CD4-positive, alpha-beta T cell treated with Interleukin-6 at 100 ng/mL for 8 hours (primary cell): ENCODE data around the gene BBOF1.
"Not testable (repeated sequence)": the region's sequence is repeated elsewhere in the genome, so short reads cannot be mapped to it uniquely, and the experiment has no call there.

Experiments
- DNase-seq: peaks from one replicate; pipeline ENCODE4 v3.0.0-alpha.2; 2020; ENCODE audit warnings: mixed read lengths, low spot score

The BBOF1 gene

GRCh38 chr14:74018586-74019407 is at the start of gene BBOF1, which contains the start of gene ENTPD5:
Gene BBOF1 (plus strand): TSS chr14:74019349. CDS start chr14:74019479, 130 bp downstream.
Gene ENTPD5 (minus strand): TSS chr14:74019288. CDS start chr14:73988102, 31,186 bp downstream.
- peak; percentile 83 for DNase-seq

GRCh38 chr14:73973497-73973896 is 45.7 kb upstream of the BBOF1 start:
- DNase-seq = no peak

GRCh38 chr14:73976125-73976524 is 43.0 kb upstream of the BBOF1 start:
- no peak for DNase-seq

GRCh38 chr14:73977896-73978295 is 41.3 kb upstream of the BBOF1 start:
- no peak for DNase-seq

GRCh38 chr14:73988065-73988464 is 31.1 kb upstream of the BBOF1 start:
- DNase-seq = no peak

GRCh38 chr14:73988656-73989055 is 30.5 kb upstream of the BBOF1 start:
- DNase-seq = not testable (repeated sequence)

GRCh38 chr14:73991092-73991491 is 28.1 kb upstream of the BBOF1 start:
- DNase-seq = no peak

GRCh38 chr14:73994926-73995325 is 24.2 kb upstream of the BBOF1 start:
- not testable (repeated sequence) for DNase-seq

GRCh38 chr14:73995977-73996378 is 23.2 kb upstream of the BBOF1 start:
- DNase-seq = no peak

GRCh38 chr14:73996731-73997107 is 22.4 kb upstream of the BBOF1 start:
- no peak for DNase-seq

- DNase-seq = no peak
Observed at GRCh38 chr14:73997108-73997943, 21.8 kb upstream of the BBOF1 start.

- DNase-seq = no peak
Observed at GRCh38 chr14:73997944-73998447, 21.2 kb upstream of the BBOF1 start.

- DNase-seq = no peak
Observed at GRCh38 chr14:73998726-73999125, 20.4 kb upstream of the BBOF1 start.

GRCh38 chr14:74005664-74006063 is 13.5 kb upstream of the BBOF1 start:
- DNase-seq = not testable (repeated sequence)

- DNase-seq = no peak
Observed at GRCh38 chr14:74008843-74009499, 10.2 kb upstream of the BBOF1 start.

GRCh38 chr14:74014299-74014698 is 4.8 kb upstream of the BBOF1 start:
- no peak for DNase-seq

- DNase-seq = no peak
Observed at GRCh38 chr14:74015176-74015575, 4.0 kb upstream of the BBOF1 start.

GRCh38 chr14:74015963-74016362 is 3.2 kb upstream of the BBOF1 start:
- DNase-seq = no peak

GRCh38 chr14:74018174-74018585 is 969 bp upstream of the BBOF1 start:
- peak; percentile 2 for DNase-seq

- no peak for DNase-seq
Observed at GRCh38 chr14:74019408-74020137, 424 bp downstream of the BBOF1 start.

- no peak for DNase-seq
Observed at GRCh38 chr14:74022346-74022745, 3.2 kb downstream of the BBOF1 start.
